Dermis microvascular lymphatic vessel endothelial cell (primary cell): Measurements from ENCODE around the gene NIN. TPM values are rescaled to one million over a fixed set of nuclear protein-coding genes. Genes with fewer than 3 reads are reported as not detected.

Experiments used
- DNase-seq, 2 donors: peaks; one replicate each; pipeline versions ENCODE4 v3.0.0 to v3.0.0-alpha.2; 2010; ENCODE audit warnings: low read depth in 2 of 2
- total RNA-seq: library from RNA; depleted of rRNA; stranded (reverse); fragments of >200 nt; gene quantifications from 2 replicates; pipeline ENCODE4 v1.2.1, GENCODE V29; 2014

Gene NIN
- total RNA-seq, 1 donor from 2014 or later: 21.4 TPM

- no peak for DNase-seq
These were observed 7.0 kb upstream of the NIN start for GRCh38 chr14:50837850-50838470.

GRCh38 chr14:50837271-50837670, 6.3 kb upstream of the NIN start:
- DNase-seq: no peak

DNA sequence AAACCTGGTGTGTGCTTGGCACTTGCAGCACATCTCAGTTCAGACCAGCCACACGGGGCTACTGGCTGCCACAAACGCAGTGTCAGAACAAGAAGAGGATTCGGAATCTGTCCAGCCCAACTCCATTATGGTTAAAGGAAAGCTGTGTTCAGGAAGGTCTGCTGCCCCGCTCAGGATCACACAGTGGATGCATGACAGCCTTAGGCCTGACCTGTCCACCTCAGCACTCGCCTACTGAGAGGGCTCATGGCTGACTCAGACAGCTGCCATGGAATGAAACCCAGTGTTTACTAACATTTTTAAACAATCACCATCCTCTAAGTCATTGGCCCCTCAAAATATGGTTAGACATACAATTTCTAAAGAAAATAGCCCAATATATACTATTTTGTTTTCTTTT, 5.6 kb upstream of the NIN start:
- DNase-seq: no peak

DNA sequence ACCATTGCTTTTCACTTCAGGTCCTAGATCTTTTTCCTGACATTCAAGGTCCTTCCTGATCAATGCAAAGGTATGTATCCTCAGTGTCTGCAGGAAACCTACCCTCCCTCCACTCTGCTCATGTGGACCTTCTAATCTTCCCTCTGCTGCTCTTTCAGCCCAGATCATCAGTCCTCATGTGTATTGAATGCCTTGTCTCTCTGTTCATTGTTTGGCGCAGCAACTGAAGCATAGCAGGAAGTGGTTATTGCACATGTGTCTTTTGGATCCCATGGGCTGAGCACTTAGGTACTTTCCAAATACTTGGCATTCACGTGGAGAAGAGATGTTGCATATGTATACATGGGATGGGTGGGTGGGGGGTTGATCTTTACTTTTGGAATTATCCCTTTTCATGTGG, 4.3 kb upstream of the NIN start:
- DNase-seq: peak in 1 of 2 donors; percentile 36

DNA sequence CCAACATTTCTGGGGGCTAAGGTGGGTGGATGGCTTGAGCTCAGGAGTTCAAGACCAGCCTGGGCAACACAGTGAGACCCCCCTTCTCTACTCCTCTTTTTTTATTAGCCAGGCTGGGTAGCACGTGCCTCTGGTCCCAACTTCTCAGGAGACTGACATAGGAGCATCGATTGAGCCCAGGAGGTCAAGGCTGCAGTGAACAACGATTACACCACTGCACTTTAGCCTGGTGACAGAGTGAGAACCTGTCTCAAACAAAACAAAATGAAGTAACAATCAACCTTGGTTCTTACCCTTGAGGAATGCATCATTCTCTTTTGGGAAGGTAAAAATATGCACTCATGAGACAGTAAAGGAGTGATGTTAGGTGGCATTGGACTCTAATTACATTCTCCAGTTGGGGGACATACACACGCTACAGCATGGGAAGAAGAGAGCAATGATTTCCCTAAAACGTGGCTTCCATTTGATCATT, 3.9 kb upstream of the NIN start:
- DNase-seq: no peak

GRCh38 chr14:50832935-50833630, 2.1 kb upstream of the NIN start:
- DNase-seq: no peak

- DNase-seq: no peak
These were observed 785 bp upstream of the NIN start for GRCh38 chr14:50831726-50832168.

GRCh38 chr14:50830044-50830931, 674 bp downstream of the NIN start:
- DNase-seq: peak in 1 of 2 donors; percentile 61

- DNase-seq: peak in 1 of 2 donors; percentile 8
These were observed 1.4 kb downstream of the NIN start for GRCh38 chr14:50829489-50830043.

- DNase-seq: no peak
These were observed 2.1 kb downstream of the NIN start for GRCh38 chr14:50828721-50829488.

GRCh38 chr14:50826681-50827080, 4.3 kb downstream of the NIN start:
- DNase-seq: no peak

DNA sequence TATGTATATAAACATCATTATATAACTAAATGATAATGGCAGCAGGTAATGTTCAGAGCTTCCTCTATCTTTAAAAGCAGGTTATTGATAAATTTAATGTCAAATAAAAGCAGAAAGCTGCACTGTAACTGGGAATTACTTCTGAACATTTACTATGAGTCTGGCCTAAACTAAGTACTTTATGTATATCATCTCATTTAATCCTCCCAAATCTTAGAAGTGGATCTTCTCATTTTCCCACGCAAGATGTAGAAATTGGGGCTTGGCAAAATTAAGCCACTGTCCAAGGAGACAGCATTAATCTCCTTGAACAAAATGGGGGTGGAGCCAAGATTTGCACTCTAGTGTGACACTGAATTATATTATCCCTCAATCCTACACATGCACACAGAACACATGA, 5.7 kb downstream of the NIN start:
- DNase-seq: no peak

DNA sequence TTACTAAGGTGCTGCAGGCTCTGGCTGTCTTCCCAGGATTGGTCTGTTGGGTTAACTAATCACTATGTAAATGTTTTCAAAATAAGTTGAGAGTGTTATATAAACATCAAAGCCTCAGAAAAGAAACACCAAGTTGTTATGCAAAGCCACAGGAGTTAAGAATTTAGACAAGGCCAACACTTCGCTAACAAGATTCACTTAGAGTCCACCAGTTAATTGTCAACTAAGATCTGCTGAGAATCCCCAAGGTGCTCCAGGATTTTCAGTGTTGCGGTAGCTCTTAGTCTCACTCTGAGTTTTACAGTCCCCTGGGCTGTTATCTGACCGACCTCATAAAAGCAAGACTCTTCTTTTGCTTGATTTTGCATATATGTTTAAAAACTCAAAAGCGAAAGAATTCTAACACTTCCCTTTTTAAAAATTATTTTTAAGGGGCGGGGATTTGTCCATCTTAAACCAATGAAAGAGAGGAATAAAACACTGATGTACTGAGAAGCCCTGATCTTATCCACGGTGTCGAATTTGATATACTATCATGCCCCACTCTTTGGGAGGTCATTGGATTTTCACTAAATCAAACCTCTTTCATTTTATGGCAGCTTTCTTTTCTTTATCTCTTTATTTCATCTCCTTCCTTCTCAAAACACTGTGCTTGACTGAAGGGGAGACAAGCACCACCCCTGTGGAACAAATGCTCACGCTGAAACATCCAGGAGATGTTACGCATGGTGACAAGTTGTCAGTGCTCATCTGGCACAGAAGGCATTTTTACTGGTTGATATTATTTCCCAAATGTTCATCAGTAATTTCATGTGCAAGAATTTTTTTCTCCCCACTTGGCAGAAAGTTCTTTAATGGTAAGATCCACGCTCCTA, 7.0 kb downstream of the NIN start:
- no peak for DNase-seq

GRCh38 chr14:50823051-50823761, 7.8 kb downstream of the NIN start:
- no peak for DNase-seq

- no peak for DNase-seq
These were observed 8.4 kb downstream of the NIN start for GRCh38 chr14:50822501-50823042.

DNA sequence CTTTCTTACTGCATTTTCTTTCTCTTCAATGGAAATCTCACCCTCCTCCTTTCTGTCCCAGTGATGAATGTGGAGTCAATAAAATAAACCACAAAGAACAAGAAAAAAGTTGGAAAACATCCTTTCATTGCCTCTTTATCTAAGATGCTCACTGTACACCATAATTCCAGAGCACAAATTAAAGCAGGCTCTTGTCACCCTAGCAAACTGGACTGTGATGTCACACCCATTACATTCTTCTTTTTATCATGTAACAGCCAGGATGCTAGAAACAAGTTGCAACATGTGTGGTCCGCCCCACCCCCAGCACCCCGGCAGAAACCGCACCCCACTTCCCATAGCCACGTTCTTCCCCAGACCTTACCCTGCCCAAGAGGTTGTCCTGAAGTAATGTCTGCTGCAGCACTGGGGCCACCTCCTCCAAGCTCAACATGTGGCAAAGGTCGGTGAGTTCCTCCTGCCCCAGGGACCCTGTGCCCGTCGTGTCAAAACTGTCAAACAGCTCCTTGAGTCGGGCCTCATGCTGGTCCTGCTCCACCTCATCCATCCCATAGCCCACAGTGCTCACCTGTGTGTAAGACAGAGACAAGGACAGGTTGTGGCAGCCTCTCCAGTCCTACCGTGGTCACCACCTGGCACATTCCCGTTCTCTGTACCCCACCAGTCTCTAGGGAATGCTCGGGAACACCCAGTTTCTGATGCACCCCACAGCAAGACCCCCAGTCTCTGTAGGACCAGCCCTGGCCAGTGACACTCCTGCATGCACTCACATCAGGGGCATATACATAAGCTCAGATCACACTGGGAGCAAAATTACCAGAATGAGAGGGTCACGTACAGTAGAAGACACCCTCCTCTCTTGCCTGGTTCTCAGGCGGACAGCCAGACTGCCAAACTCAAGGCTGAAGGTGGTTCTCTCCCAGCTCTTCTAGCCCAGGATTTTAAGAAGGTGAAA, 9.2 kb downstream of the NIN start:
- no peak for DNase-seq

GRCh38 chr14:50820786-50821509, 10.0 kb downstream of the NIN start:
- no peak for DNase-seq
